Glutamatergic neuron (in vitro differentiated cells): ENCODE data around the gene TRPV5. TPM values are rescaled to one million over a fixed set of nuclear protein-coding genes. Genes with fewer than 3 reads are reported as not detected.

Source experiments
- DNase-seq: peaks from one replicate; pipeline ENCODE4 v3.0.0; 2022
- H3K27ac Mint-ChIP-seq: one replicate; pipeline ENCODE4 v1.8.0; 2020; ENCODE audit warnings: mild to moderate bottlenecking, mixed read lengths, inconsistent platforms; ENCODE audit not compliant: unreplicated experiment
- H3K27me3 Mint-ChIP-seq: one replicate; pipeline ENCODE4 v1.8.0; 2020; ENCODE audit warnings: mild to moderate bottlenecking, moderate library complexity, mixed read lengths, inconsistent platforms; ENCODE audit not compliant: unreplicated experiment
- H3K36me3 Mint-ChIP-seq: one replicate; pipeline ENCODE4 v1.8.0; 2020; ENCODE audit warnings: mild to moderate bottlenecking, mixed read lengths, inconsistent platforms; ENCODE audit not compliant: unreplicated experiment
- H3K4me1 Mint-ChIP-seq: one replicate; pipeline ENCODE4 v1.8.0; 2020; ENCODE audit warnings: mild to moderate bottlenecking, low read depth, mixed read lengths, inconsistent platforms; ENCODE audit not compliant: unreplicated experiment
- H3K4me3 Mint-ChIP-seq: one replicate; pipeline ENCODE4 v1.8.0; 2020; ENCODE audit warnings: mild to moderate bottlenecking, mixed read lengths, inconsistent platforms; ENCODE audit not compliant: unreplicated experiment
- H3K9me3 Mint-ChIP-seq: one replicate; pipeline ENCODE4 v1.8.0; 2020; ENCODE audit warnings: mild to moderate bottlenecking, moderate library complexity, mixed read lengths, inconsistent platforms; ENCODE audit not compliant: unreplicated experiment
- total RNA-seq: library from RNA; stranded (reverse); fragmentation: NEBNext Ultra II Directional; extraction: Animal tissue kit (Norgen Biotek cat#: 25700); gene quantifications from one replicate; pipeline ENCODE4 v1.2.1, GENCODE V29; 2021; ENCODE audit not compliant: unreplicated experiment
- TF ChIP-seq, protein P1 (sequence below): fragments of 200-600 bp; sonication (generic); IDR thresholded peaks from one replicate; pipeline ENCODE4 v1.5.0; 2021; ENCODE audit not compliant: partially characterized antibody, unreplicated experiment

TRPV5 gene
- total RNA-seq, 1 donor from 2014 or later, result 0.15 TPM

GRCh38 chr7:142961595-142961972 lies 28.0 kb upstream of the TRPV5 start:
- H3K27ac Mint-ChIP-seq, result no peak overlapping the region
- H3K4me1 Mint-ChIP-seq, result peaks cover 4% of the 10 kb centered on the region

GRCh38 chr7:142960955-142961512 lies 27.5 kb upstream of the TRPV5 start:
- H3K4me1 Mint-ChIP-seq, result peaks cover 4% of the 10 kb centered on the region
- peaks cover 3% of the 10 kb centered on the region for H3K27me3 Mint-ChIP-seq
- peaks cover 5% of the 10 kb centered on the region for H3K9me3 Mint-ChIP-seq
- H3K36me3 Mint-ChIP-seq, result peaks cover 5% of the 10 kb centered on the region
- H3K27ac Mint-ChIP-seq, result no peak overlapping the region
- no peak overlapping the region for H3K4me3 Mint-ChIP-seq
- TF ChIP-seq, protein P1, sequence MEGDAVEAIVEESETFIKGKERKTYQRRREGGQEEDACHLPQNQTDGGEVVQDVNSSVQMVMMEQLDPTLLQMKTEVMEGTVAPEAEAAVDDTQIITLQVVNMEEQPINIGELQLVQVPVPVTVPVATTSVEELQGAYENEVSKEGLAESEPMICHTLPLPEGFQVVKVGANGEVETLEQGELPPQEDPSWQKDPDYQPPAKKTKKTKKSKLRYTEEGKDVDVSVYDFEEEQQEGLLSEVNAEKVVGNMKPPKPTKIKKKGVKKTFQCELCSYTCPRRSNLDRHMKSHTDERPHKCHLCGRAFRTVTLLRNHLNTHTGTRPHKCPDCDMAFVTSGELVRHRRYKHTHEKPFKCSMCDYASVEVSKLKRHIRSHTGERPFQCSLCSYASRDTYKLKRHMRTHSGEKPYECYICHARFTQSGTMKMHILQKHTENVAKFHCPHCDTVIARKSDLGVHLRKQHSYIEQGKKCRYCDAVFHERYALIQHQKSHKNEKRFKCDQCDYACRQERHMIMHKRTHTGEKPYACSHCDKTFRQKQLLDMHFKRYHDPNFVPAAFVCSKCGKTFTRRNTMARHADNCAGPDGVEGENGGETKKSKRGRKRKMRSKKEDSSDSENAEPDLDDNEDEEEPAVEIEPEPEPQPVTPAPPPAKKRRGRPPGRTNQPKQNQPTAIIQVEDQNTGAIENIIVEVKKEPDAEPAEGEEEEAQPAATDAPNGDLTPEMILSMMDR, result no peak
- DNase-seq, result no peak

More at GRCh38 chr7:142961595-142961972, 28.0 kb upstream of the TRPV5 start:
- no peak for DNase-seq
- no peak overlapping the region for H3K4me3 Mint-ChIP-seq
- TF ChIP-seq, protein P1, result no peak
- H3K9me3 Mint-ChIP-seq, result peaks cover 5% of the 10 kb centered on the region
- peaks cover 4% of the 10 kb centered on the region for H3K36me3 Mint-ChIP-seq
- H3K27me3 Mint-ChIP-seq, result peaks cover under 1% of the 10 kb centered on the region

DNA sequence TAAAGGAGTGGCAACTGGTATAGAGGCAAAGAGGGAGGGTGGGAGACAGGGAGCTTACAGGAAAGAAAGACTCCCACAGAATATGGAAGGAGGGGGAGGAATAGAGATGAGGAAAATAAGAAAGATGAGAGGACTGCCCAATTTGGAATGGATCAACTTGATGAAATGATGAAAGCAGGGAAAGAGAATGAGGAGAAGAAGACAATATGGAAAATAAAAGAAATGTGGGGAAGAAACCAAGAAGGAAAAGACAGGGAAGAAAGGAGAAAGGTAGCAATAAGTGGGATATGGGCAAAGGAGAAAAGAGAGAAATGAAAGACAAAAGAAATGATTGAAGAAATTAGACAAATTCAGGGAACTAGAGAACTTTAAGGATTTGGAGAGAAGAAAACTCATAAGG lies 25.7 kb upstream of the TRPV5 start:
- peaks cover 3% of the 10 kb centered on the region for H3K27me3 Mint-ChIP-seq
- H3K9me3 Mint-ChIP-seq, result peaks cover 5% of the 10 kb centered on the region

GRCh38 chr7:142957723-142958122 lies 24.2 kb upstream of the TRPV5 start:
- Mint-ChIP-seq H3K9me3 (peaks cover 10% of the 10 kb centered on the region), H3K4me1 (peaks cover 3% of the 10 kb centered on the region), H3K36me3 (peaks cover 17% of the 10 kb centered on the region), H3K27me3 (peaks cover 4% of the 10 kb centered on the region), H3K27ac (no peak overlapping the region), H3K4me3 (no peak overlapping the region)
- no peak for DNase-seq
- TF ChIP-seq, protein P1, result no peak

More for the DNA sequence above, 25.7 kb upstream of the TRPV5 start:
- TF ChIP-seq, protein P1, result no peak
- Mint-ChIP-seq H3K4me3 (no peak overlapping the region), H3K27ac (no peak overlapping the region), H3K4me1 (peaks cover 4% of the 10 kb centered on the region), H3K36me3 (peaks cover 11% of the 10 kb centered on the region)
- no peak for DNase-seq

DNA sequence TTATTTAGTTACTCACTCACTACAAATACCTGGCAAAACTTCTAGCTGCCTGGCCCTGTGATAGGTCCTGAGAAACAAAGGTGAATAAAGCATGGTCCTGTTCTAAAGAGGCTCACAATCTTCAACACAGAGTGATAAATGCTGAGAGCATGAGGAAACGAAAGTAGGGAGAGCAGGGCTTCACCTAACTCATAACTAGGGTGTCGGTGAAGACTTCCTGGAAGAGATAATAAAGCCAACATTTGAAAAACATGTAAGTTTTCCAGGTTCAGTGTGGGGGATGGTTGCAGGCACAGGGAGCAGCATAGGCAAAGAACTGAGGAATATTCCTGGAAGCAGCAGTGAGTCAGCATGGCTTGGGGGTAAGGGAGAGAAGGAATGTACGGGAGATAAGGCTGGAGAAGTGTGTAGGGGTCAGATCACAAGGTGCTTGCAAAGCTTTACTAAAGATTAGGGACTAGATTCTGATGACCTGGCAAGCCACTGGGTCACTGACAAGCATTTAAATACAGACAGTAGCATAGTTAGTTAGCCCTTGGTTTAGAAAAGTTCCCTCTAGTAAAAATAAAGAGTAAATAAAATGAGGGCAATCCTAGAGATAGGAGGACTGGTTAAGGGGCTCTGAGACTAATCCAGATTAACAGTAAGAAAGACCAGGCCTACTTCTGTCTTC lies 23.5 kb upstream of the TRPV5 start:
- Mint-ChIP-seq H3K36me3 (peaks cover 17% of the 10 kb centered on the region), H3K27ac (no peak overlapping the region), H3K4me1 (no peaks in the 10 kb centered on the region), H3K4me3 (no peak overlapping the region), H3K27me3 (peaks cover 4% of the 10 kb centered on the region), H3K9me3 (peaks cover 10% of the 10 kb centered on the region)
- TF ChIP-seq, protein P1, result no peak
- DNase-seq, result no peak
